ENCODE measurements around the gene TNFSF9.

- TF ChIP-seq EZH2 (IDR thresholded peaks at IDR 0.05; ENCODE audit: insufficient read depth, low read length) (no peak), CTCF (IDR thresholded peaks at IDR 0.05; ENCODE audit: insufficient read depth, low read depth, low read length) (no peak)
Measured at GRCh38 chr19:6516018-6516658, 14.7 kb upstream of the TNFSF9 start.
